GM23338 (cell line): Measurements from ENCODE around the gene EMILIN2.

Experiments used
- CTCF ChIP-seq, 2 experiments: fragments of 200-600 bp in 1 of 2; sonication (generic) in 1 of 2; conservative IDR thresholded peaks; 2 replicates each; pipeline versions ENCODE4 v1.5.1 to v1.6.1; 2016 to 2017; ENCODE audit warnings: antibody characterized with exemption in 2 of 2, low read depth in 2 of 2, mild to moderate bottlenecking in 2 of 2, moderate library complexity in 1 of 2
- EZH2 ChIP-seq: fragments of 200-600 bp; sonication (generic); IDR thresholded peaks from one replicate; pipeline ENCODE4 v1.8.0; 2017; ENCODE audit warnings: antibody characterized with exemption, mild to moderate bottlenecking, low read depth; ENCODE audit not compliant: unreplicated experiment
- POLR2AphosphoS5 ChIP-seq: IDR thresholded peaks from 2 replicates; pipeline ENCODE4 v1.6.1; 2016; ENCODE audit warnings: antibody characterized with exemption, low read depth
- REST ChIP-seq: IDR thresholded peaks from one replicate; pipeline ENCODE4 v1.6.1; 2018; ENCODE audit warnings: antibody characterized with exemption; ENCODE audit not compliant: unreplicated experiment

- TF ChIP-seq EZH2, result no peak
- no peak for TF ChIP-seq CTCF (conservative IDR thresholded peaks at IDR 0.05; ENCODE audit: low read depth in 2 of 2)
- no peak for TF ChIP-seq POLR2AphosphoS5
- TF ChIP-seq REST, result no peak
These were observed 88.8 kb downstream of the EMILIN2 start for GRCh38 chr18:2935438-2936192.
